ENCODE data around the gene TRPT1. TPM values are rescaled to one million over a fixed set of nuclear protein-coding genes. Genes with fewer than 3 reads are reported as not detected.

Gene TRPT1, protein sequence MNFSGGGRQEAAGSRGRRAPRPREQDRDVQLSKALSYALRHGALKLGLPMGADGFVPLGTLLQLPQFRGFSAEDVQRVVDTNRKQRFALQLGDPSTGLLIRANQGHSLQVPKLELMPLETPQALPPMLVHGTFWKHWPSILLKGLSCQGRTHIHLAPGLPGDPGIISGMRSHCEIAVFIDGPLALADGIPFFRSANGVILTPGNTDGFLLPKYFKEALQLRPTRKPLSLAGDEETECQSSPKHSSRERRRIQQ
- 82.3 TPM for total RNA-seq
- long read RNA-seq, transcript TRPT1-203 (7 exons, 865 nt): minor isoform, 24 of 129 reads
- long read RNA-seq, transcript TRPT1-201 (8 exons, 962 nt): major isoform, 55 of 129 reads
- long read RNA-seq, partial matches to known transcripts: 10 of 129 reads
- long read RNA-seq, other reads (novel, unspliced or antisense): 34 of 129 reads

DNA sequence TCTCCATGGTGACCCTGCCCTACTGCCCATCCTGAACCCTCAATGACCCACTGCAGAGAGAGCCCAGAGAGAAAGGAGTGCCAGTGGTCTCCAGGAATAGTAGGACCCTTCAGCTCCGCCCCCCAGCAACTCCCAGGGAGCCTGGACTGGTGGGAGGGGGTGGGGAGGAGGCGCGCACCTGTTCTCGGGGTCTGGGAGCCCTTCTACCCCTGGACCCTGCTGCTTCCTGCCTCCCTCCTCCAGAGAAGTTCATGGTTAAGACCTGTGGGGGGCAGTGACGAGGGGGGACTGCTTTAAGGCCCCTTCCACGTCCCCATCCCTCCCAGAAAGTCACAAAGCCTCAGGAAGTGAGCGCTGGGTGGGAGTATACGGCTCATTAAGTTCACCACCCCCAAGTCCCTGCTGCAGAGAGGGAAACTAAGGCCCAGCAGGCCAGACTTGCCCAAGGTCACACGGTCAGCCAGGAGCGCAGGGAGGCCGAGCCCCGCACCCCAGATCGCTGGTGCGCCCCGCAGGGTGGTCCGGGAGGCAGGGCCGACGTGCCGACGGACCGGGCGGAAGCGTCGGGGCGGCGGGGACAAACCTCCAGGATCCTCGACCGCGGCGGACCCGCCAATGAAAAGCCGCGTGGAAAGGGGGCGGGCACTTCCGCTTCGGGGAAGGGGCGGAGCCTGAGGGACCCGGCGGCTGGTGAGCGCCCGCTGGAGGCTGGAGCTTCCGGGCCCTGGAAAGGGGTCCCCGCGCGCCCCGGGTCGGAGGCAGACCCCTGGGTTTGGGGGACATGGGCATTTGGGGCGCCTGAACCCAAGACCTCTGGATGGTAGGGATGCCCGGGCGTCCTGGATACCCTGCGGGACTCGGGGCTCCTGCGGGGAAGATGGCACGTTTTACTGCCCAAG is at the start of gene TRPT1, which contains the start of gene NUDT22:
TRPT1 (minus strand) TSS at position 579 of the 899 bp plus-strand sequence; CDS start at position 253, 326 bp downstream.
NUDT22 (plus strand) TSS at position 667 of the 899 bp plus-strand sequence. CDS start 379 bp downstream, outside the sequence.
- H3K4me1 ChIP-seq: peaks cover 68% of the 10 kb centered on the region
- no peaks in the 10 kb centered on the region for H3K27me3 ChIP-seq (ENCODE audit: low read depth)
- peak within 1 kb of the TSS; percentile 95 for H3K4me3 ChIP-seq
- peaks cover 6% of the 10 kb centered on the region for H3K36me3 ChIP-seq
- no peaks in the 10 kb centered on the region for H3K9me3 ChIP-seq (replicated peaks)
- TF ChIP-seq CTCF (IDR thresholded peaks at IDR 0.05; ENCODE audit: borderline replicate concordance): peak; percentile 34
- H3K27ac ChIP-seq (replicated peaks): peak within 1 kb of the TSS; percentile 98
- DNase-seq: peak; percentile 93
- intact Hi-C loops (cut with micrococcal nuclease): no loop called here

- Histone ChIP-seq H3K27ac (replicated peaks) (no peak overlapping the region), H3K4me1 (peaks cover 36% of the 10 kb centered on the region), H3K4me3 (no peak overlapping the region), H3K27me3 (ENCODE audit: low read depth) (no peaks in the 10 kb centered on the region), H3K36me3 (peaks cover 36% of the 10 kb centered on the region), H3K9me3 (replicated peaks) (no peaks in the 10 kb centered on the region)
- intact Hi-C loops (cut with micrococcal nuclease): no loop called here
- DNase-seq: no peak
- TF ChIP-seq CTCF (IDR thresholded peaks at IDR 0.05; ENCODE audit: borderline replicate concordance): no peak
Observed at GRCh38 chr11:64275031-64275800, 49.2 kb upstream of the TRPT1 start.

DNA sequence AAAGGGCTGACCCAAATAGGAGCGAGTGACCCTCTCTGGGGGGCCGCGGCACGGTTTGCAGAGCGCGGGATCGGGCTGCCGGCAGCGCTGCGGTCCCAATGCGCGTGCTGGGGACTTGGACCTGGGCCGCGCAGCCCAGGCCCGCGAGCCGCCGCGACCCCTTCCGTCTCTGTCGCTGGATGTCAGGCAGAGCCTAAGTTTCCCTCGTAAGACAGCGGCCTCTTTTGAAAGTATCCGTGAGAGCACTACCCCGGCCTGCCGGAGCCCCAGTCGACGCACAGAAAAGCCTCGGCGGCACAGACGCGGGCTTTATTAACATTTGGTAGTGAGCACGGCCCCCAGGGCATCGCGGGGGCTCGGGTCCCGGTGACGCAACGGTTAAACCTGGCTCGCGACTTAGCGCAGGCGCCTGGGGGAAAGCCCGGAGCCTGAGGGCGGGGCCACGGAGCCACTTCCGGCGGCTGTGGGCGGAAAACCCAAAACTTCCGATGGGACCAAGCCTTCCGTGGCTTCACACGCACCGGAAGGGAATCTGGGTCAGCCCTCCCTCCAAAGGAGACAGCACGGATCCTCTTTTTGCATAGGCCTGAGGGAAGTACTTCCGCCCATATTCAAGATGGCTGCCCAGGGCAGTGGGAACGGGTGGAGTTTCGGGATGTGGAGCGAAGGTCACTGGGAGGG is 43.7 kb upstream of the TRPT1 start:
- no peaks in the 10 kb centered on the region for H3K27me3 ChIP-seq (ENCODE audit: low read depth)
- H3K4me1 ChIP-seq: peaks cover 64% of the 10 kb centered on the region
- peak overlapping the region; percentile 85 for H3K4me3 ChIP-seq
- peak overlapping the region; percentile 98 for H3K27ac ChIP-seq (replicated peaks)
- intact Hi-C loops (cut with micrococcal nuclease): no loop called here
- no peaks in the 10 kb centered on the region for H3K9me3 ChIP-seq (replicated peaks)
- TF ChIP-seq CTCF (IDR thresholded peaks at IDR 0.05; ENCODE audit: borderline replicate concordance): no peak
- H3K36me3 ChIP-seq: peaks cover 19% of the 10 kb centered on the region
- peak; percentile 98 for DNase-seq

DNA sequence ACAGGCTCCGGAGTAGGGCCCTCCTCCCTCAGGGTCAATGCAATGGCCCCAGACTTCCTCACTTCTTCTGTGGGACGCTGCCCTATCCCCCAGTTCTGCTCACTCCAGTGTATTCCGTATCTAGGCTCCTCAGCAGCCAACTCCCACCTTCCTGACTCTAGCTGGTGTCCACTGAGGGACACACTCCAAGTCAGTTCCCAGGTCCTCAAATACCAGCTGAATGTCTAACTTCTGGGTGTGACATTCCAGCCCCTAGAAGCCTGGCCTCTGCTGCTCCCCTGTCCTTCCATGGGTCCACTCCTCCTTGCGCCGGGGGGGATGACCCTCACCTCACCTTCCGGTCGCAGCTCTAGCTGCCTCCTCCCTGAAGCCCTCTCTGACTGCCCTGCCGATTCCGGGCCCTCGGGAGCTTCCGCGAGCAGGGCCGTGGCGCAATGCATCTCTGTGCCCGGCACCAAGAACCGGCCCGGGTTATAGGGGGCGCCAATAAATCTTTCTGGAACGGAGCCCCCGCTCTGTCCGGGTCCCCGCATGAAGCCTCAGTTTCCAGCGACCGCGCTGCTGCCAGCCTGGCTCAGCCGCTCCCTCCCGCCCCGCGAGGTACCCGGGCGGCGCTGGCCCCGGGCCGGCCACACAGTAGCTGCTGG is 43.0 kb upstream of the TRPT1 start:
- H3K9me3 ChIP-seq (replicated peaks): no peaks in the 10 kb centered on the region
- H3K4me1 ChIP-seq: peaks cover 64% of the 10 kb centered on the region
- H3K36me3 ChIP-seq: peaks cover 24% of the 10 kb centered on the region
- H3K4me3 ChIP-seq: peak overlapping the region; percentile 85
- intact Hi-C loops (cut with micrococcal nuclease): no loop called here
- DNase-seq: peak; percentile 71
- TF ChIP-seq CTCF (IDR thresholded peaks at IDR 0.05; ENCODE audit: borderline replicate concordance): no peak
- peak overlapping the region; percentile 98 for H3K27ac ChIP-seq (replicated peaks)
- no peaks in the 10 kb centered on the region for H3K27me3 ChIP-seq (ENCODE audit: low read depth)
